GM18909 (cell line): ENCODE measurements around the gene RPP30.
"Not testable (repeated sequence)": the region's sequence is repeated elsewhere in the genome, so short reads cannot be mapped to it uniquely, and the experiment has no call there.

Source experiments
- ATAC-seq: cut with Tn5 transposase; IDR thresholded peaks from one replicate; pipeline ENCODE4 v1.9.1; 2021; ENCODE audit warnings: mild to moderate bottlenecking; ENCODE audit not compliant: unreplicated experiment, poor library complexity

RPP30 gene

DNA sequence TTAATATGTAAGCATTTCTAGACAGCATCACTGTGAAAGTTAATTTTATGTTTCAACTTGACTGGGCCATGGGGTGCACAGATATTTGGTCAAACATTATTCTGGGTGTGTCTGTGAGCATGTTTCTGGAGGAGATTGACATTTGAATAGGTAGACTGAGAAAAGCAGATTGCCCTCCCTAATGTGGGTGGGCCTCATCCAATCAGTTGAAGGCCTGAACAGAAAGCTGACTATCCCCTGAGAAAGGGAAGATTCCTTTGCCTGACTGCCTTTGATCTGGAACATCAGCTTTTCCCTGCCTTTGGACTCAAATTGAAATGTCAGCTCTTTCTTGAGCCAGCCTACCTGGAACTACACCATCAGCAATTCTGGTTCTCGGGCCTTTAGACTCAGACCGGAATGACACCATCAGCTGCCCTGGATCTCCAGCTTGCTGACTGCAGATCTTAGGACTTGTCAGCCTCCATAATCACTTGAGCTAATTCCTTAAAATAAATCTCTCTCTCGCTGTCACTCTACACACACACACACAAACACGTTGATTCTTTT is 5.7 kb upstream of the RPP30 start:
- ATAC-seq = no peak

DNA sequence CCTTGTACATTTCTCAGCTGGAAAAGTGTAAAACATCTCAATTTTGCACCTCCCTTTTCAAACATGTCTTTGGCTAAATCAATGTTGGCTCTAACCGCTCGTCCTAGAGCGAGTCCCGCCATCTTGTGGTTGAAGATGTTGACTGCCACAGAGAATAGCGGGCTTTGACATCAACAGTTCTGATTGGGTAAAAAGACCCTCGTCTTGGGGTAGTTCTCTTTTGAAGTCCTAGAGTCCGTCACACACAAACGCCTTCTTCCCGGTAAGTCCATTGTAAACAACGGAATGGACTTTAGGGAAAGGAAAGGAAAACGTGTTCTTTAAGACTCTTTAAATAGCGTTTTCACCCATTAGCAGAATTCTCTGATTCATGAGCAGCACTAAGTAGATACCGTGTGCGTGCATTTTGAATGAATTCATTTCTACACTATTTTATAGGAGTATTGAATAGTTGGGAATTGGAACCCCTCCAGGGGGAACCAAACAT is 452 bp upstream of the RPP30 start:
- ATAC-seq = peak; percentile 60

DNA sequence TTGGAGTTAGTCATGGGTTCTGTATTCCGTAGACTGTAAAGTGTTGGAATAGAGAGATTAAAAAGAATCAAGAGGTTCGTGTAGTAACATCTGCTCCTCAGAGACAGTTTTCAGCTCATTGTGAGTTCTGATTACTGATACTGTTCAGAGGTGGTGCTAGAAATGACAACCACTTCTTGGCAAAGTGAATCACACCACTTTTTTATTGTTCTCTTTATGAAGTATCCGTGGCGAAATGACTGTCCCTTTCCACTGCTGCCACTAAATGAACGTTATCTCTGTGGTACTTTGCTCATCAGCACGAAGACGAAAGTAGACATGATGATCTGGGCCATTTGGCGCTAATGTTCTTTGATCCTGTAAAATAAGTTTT is 860 bp downstream of the RPP30 start:
- ATAC-seq = no peak

DNA sequence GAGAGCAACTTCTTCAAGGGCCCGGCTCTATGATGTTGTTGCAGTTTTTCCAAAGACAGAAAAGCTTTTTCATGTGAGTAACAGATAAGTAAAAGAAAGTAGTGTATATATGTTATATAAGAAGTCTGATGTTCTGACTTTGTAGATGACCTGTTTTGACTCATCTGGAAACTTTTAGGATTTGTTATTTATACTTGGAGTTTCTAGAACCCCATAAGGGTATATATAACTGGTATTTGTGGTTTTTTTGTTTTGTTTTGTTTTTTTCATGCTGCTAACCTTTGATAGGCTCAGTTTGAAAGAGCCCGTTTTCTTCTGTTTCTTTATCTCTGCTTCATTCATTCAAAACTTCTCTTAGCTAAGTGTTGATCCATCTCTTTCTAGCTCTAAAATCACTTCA is 7.3 kb downstream of the RPP30 start:
- no peak for ATAC-seq

DNA sequence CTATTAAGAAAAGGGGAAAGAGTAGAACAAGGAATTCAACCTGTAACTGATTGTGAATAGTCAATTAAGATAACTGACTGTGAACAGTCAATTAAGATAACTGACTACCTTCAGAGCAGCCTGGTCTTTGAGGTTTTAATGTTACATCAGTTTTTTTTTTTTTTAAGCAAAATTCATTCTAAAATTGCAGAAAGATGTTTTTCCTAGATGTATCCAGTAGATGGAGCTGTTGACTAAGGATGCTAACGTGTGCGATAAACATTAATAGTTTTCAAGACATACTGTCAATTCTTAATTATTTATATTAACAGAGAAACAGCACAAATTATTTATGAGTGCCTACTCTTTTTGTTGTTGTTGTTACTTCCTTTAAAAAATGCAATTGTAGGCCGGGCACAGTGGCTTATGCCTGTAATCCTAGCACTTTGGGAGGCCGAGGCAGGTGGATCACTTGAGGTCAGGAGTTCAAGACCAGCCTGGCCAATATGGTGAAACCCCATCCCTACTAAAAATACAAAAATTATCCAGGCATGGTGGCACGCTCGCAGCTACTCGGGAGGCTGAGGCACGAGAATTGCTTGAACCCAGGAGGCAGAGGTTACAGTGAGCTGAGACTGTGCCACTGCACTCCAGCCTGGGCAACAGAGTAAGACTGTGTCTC is 8.4 kb downstream of the RPP30 start:
- not testable (repeated sequence) for ATAC-seq

DNA sequence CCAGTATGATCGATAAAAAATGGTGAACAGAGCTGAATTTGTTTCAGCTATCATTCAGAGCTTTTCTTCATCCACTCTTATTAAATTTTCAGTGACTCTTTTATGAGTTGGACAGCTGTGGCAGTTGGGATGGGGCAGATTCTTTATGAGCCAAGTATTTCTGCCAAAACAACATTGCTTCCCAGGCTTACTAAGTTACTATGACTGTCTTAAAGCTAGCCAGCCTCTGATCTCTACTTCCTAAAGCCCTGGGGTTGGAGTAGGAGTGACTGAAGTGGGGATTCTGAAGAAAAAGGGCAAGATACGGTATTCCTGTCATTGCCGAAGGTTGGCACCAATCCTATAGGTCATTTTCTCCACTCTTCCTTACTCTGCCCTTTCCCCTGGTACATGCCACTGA is 12.7 kb downstream of the RPP30 start:
- no peak for ATAC-seq

DNA sequence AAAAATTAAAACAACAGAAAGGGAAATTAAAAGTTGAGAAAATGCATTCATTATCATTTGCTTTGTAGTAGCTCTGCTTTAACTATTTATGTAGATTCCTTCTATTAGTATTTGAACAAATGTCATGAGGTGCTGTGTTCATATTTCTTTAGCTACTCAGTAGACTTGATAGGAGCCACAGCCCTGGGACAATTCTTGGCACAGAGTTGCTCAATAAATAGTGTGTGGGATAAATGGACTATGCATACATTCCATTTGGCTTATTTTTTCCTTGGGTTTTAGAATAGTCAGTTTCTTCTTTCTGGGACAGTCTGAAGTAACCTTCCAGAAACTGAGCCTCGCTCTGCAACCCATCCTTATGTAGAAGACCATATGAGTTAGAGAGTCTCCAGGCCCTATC is 13.4 kb downstream of the RPP30 start:
- no peak for ATAC-seq

DNA sequence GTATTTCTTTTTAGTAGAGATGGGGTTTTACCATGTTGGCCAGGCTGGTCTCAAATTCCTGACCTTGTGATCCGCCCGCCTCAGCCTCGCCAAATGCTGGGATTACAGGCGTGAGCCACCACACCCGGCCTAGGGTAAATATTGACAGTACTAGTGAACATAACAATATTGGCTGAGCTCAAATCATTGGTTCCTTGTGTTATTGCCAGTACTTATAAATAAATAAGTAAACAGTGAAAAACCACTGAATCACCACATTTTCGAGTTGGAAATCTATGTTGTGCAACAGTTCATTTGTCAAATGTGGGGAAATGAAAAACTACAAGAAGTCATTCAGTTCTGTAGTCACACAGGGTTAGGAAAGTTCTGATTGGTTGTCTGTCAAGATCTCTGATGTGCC is 15.8 kb downstream of the RPP30 start:
- ATAC-seq = no peak

DNA sequence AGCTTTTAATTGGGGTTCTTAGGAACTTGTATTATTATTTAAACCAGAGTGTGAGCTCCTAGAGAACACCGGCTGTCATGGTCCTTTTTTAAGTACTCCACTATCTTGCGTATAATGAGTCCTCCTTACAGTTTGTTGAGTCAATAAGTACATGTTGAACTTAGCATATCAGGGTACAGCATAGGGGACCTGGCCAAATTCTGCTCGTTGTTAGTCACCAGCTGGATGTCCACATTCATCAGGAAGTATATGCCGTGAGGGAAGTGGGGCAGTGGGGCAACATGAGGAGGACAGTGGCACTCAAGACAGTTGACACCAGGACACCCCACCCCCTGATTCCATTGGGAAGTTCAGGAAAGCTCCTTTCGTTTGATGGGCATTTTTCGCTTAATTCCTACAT is 16.6 kb downstream of the RPP30 start:
- no peak for ATAC-seq

DNA sequence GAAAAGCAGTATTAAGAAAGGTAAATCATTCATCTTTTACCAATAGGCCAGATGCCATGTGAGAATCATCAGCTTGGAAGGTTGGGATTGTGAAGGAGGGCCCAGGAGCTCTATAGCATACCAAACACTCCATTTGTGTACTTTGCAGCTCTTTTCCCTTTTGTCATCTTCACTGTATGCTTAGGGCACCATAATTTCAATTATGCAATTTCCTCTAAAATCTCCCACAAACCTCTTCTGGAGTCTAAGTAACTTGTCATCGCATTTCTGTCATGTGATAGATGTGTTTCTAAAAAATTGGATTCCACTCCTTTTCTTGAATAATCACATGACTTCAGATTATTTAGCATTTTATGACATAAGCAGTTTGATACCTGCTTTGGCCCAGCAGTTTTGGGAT is 17.9 kb downstream of the RPP30 start:
- no peak for ATAC-seq

DNA sequence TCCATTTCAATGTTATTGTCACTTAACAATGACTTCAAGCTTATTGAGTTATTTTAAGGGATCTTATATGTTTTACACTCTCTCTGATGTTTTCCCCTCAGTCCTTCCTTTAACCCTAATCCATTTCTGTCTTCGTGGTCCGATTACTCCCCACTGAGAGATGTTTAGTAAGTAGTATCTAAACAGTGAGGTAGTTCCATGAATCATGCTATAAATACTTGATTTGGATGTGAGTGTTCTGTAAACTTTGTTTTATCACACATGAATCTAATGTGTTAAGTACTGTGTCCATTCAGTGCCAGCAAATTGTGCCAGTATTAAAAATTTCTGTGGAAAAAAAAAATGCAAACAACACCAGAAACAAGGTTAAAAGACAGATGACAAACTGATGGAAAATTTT is 18.6 kb downstream of the RPP30 start:
- ATAC-seq = no peak

DNA sequence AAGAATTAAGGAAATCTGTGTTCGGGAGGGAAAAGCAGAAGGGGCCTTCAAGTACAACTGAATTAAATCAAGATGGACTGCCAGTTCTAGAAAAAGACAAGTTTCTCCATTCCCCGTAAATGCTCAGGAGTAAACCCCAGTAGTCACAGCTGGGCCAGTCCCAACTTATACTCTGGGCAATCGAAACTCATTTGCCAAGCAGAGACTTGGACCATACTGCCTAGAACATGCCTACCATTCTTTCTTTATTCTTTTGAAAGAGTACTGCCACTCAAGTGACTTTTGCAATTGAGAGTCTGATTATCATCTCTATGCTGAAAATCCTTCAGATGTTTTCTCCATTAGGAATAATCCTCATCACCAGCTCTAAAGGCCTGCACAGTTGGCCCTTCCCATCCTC is 21.4 kb downstream of the RPP30 start:
- no peak for ATAC-seq

DNA sequence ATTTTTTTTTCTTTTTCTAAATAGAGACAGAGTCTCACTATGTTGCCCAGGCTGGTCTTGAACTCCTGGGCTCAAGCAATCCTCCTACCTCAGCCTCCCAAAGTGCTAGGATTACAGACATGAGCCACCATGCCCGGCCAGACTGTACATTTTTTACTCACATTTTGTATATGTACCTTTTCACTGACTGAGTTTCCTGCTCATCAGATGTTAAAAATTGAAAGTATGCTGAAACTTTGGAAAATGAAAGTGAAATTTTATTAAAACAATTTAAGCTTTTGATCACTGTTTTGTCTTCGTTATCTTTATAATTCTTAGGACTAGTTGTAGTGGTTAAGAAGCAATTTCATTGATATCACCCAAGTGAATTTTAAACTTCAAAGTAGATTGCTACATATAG is 25.1 kb downstream of the RPP30 start:
- ATAC-seq = not testable (repeated sequence)

DNA sequence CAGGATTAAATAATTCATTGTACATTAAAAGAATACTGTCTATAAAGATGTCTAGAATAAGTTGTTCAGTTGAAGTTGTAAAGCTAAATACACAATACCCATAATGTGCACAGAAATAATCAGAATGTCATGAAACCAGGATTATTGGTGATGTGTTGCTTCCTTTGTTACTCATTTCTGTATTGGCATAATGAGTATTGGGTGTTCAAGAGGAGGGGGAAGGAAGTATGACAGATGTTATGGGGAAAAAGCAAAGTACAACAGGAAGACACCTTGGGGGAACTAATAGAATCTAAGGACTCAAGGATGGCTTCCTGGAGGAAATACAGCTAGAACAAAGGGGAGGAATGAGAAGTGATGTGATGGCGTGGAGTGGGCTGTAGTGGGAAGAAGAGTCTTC is 34.2 kb downstream of the RPP30 start:
- no peak for ATAC-seq

DNA sequence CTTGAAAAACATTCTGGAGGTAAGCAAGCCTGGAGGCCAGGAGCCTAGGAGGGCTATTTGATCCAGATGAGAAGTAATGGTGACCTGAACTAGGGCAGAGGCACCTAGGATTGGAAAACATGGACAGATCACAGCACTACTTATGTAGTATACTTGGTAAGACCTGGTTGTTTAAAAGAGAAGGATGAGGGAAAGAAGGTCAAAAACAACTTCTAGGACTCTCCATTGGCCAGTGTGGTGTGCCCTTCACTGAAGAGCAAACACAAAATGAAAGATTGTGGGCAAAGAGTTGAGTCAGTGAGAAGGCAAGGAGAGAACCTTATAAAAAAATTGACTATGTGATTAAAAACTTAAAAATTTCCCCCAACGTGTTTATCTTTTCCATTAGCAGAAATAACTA is 34.8 kb downstream of the RPP30 start:
- no peak for ATAC-seq

DNA sequence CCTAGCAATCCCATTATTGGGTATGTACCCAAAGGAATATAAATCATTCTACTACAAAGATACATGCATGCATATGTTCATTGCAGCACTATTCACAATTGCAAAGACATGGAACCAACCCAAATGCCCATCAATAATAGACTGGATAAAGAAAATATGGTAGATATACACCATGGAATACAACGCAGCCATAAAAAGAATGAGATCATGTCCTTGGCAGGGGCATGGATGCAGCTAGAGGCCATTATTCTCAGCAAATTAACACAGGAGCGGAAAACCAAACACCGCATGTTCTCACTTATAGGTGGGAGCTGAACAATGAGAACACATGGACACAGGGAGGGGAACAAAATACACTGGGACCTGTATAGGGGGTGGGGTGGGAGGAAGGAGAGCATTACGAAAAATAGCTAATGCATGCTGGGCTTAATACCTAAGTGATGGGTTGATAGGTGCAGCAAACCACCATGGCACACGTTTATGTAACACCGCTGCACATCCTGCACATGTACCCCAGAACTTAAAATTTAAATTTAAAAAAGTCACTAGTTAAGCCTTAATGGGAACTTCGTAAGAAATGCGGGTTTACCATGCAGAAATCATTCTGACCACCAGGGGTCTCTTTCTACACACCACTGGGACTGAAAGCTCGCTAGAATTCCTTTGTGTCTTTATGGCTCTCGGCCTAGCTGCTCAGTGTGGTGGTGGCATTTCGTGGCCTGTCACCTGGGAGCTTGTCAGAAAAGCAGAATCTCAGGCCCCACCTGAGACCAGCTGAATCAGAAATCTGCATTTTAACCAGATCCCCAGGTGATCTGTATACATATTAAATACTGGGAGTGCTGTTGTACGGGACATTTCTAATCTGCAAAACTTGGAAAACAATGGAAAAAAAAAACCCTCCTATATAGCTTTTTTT is 39.6 kb downstream of the RPP30 start:
- ATAC-seq = peak; percentile 80

DNA sequence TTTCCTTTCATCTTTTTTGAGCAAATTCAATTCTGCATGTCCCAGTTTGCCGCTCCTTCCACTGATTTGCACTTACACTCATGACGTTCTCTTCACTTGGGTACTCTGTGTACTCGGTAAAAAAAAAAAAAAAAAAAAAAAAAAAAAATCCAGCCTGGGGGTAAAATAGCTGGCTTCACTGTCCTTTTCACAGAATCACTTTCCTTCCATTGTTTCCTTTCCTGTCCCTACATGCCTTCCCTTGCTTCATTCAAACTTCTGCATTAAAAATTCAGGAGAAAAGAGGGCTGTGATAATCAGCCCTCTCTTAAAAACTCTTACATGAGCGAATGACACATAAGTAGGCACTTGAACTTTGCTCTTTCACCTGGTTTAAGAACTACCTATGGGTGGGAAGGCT is 40.4 kb downstream of the RPP30 start:
- ATAC-seq = no peak

DNA sequence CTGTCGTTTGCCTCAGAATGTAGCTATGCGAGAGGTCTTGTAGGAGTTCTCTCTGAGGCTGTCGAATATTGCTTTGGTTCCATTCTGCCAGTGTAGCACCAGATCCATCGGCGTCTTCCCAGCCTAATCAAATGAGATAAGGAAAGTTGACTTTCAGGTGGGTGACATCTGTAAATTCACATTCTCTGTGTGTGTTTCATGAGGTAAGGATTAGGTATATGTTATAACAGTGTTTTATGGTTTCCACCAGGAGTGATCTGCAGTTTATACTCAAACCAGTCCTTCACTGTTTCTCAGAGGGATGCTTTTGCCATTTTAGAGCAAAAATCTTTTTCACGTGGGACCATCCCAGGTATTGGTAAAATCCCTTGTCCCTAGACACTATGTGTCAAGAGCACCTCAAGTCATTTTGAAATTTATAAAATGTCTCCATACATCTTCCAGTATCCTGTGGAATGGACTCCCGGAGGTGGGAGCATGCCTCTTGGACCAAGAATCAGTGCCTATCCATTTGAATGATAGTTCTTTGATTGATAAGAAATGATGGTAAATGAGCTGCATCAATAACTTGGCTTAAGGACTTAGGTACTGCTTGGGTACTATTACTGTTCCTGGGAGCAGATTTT is 41.2 kb downstream of the RPP30 start:
- ATAC-seq = no peak

DNA sequence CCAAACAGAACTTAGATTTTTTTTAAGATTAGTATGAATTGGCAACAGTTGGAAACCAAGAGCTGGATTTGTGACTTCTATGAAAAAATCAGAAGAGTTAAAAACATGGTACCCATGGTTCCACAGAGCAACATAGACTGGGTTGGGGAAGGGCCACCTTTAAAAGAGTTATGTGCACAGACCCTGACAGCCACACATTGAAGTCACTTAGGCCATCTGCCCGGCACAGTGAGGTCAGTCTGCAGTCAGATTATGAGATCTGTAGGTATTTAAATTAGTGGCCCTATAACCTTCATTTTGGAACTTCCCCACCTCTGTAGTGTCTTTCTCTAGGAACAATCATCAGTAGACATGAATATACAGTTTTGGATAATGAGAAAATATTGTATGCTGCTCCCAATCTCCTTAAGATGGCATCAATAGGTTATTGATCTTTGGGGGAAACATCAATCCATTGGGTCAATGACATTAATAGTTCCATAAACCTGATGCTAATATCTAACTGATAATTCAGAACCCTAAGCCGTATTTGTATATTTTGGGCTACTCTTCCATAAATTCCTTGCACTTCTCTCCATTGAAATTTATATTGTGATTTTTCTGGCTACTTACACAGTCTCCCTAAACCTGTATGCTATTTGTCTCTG is 42.1 kb downstream of the RPP30 start:
- no peak for ATAC-seq

DNA sequence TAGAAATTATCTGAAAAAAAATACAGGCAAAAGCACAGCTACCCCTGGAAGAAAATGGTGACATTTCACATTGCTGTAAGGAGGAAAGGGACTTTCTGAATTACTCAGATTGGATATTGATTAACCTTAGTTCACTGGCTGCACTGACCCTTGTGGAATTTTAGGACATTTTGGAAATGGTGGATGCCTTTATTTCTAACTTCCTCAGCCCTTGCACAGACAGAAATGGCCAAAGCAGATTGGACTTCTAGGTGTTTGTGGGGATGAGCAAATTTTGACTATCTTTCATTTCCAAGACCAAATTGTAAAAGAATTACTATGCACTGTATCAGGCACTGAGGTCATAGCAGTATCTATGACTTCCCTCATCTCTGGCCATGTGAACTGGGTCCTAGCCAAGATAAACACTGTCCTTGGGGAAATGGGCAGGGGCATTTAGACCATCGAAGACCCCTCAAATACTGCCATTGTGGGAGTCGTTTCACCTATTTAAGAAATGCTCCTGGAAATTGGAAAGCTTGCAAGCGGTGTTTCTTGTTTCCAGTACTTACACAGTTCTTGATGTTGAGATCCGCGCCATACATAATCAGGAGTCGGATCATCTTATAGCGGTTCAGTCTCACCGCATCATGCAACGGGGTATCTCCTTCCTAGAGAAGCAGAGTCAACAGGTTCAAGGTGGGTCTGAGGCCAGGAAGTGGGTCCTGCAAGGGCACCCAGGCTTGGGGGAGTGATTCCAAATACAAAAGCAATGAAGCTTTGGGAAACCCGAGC is 43.4 kb downstream of the RPP30 start:
- ATAC-seq = no peak
